HG02623 (cell line): Measurements from ENCODE around the gene OLFM4.
A peak's percentile ranks its signal among the peaks of the same experiment; 100 is the strongest.

ENCODE experiments used
- ATAC-seq: cut with Tn5 transposase; IDR thresholded peaks from one replicate; pipeline ENCODE4 v1.9.1; 2021; ENCODE audit warnings: moderate library complexity; ENCODE audit not compliant: unreplicated experiment

OLFM4 gene, protein sequence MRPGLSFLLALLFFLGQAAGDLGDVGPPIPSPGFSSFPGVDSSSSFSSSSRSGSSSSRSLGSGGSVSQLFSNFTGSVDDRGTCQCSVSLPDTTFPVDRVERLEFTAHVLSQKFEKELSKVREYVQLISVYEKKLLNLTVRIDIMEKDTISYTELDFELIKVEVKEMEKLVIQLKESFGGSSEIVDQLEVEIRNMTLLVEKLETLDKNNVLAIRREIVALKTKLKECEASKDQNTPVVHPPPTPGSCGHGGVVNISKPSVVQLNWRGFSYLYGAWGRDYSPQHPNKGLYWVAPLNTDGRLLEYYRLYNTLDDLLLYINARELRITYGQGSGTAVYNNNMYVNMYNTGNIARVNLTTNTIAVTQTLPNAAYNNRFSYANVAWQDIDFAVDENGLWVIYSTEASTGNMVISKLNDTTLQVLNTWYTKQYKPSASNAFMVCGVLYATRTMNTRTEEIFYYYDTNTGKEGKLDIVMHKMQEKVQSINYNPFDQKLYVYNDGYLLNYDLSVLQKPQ

GRCh38 chr13:53028637-53029203 is at the start of gene OLFM4:
TSS of gene OLFM4 (plus strand) at chr13:53028813. CDS start at chr13:53028837, 24 bp downstream.
- ATAC-seq: no peak

DNA sequence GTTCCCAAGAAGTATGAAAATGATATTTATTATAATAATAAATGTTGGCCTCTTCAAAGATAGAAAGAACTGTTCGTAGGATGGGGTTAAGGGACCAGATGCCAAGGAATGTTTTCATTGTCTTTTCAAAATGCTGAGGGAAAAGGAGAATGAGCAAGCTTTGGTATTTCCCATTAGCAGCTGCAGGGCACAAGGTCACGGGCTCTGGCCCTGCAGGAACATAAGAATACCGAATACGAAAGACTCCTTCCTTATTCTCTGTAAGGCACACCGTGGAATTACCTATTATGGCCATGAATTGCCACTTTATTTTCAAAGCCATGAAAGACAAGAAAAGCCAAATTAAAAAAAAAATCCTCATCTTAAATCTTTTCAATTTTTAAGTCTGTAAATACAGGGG is 49.6 kb upstream of the OLFM4 start:
- ATAC-seq: no peak

DNA sequence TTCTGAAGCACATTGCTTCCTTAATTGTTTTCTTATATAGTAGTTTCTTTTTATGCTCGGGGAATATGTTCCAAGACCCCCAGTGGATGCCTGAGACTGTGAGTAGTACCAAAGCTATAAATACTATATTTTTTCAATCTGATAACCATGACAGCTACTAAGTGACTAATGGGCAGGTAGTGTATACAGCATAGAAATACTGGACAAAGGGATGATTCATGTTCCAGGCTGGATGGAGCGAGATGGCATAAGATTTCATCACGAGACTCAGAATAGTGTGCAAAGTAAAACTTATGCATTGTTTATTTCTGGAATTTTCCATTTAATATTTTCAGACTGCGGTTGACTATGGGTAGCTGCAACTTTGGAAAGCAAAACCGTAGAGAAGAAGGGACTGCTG is 47.9 kb upstream of the OLFM4 start:
- no peak for ATAC-seq

GRCh38 chr13:52983836-52984235 is 44.8 kb upstream of the OLFM4 start:
- ATAC-seq: no peak

DNA sequence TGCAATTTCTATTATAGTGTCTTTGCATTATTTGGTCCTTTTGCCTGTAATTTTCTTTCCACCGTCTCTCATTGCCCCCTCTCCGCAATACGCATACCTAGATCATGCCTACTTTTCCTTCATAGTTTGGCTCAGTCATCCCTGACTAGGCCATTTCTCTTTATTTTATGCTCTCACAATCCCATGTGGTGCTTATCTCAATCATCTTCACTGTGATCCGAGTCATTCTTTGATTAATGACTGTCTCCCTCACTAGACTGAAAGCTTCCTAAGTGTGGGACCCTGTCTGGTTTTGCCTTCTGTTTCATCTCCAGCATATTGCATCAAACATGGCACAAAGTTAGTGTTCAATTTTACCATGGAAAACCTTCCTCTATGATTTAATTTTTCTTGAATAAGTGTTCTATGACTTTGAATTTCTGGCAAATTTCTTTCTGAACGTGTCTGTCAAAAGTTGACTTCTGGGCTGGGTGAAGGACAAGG is 43.7 kb upstream of the OLFM4 start:
- ATAC-seq: no peak

- no peak for ATAC-seq
These were observed 37.1 kb upstream of the OLFM4 start for GRCh38 chr13:52991344-52992020.

DNA sequence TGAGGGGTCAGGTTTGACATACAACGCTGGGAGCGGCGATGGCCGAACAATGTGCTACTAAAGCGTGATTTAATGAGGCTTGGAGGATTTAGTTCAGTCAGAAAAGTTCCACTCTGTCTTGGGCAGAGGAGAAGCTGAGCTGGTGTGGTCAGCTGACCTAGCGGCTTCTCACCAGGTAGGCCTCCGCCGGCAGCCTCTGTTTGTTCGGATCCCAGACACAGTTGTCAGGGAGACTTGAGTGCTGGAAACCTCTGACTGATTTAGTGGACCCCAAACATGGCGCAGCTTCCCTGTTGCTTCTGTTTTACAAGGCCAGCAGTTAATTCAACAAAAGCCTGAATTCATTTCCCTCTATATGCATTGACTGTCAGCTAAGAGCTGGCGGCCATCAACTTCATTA is 36.5 kb upstream of the OLFM4 start:
- no peak for ATAC-seq

DNA sequence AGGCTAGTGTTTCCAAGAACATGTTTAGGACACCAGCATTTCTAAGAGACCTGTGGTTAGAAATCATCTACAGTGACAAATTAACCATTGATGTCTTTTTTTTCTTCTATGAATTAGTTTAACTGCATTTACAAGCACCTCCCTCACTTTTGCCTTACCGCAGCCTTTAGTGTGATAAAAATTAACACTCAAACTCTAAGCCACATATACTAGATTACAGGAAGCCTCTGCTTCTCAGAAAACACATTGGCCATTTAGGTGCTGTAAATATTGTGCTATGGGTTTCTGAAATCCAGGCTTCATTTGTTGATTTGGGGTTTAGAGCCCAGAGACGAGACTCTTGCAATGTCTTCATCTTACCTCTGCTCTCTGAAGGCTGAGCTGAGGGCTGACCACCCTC is 34.6 kb upstream of the OLFM4 start:
- no peak for ATAC-seq

DNA sequence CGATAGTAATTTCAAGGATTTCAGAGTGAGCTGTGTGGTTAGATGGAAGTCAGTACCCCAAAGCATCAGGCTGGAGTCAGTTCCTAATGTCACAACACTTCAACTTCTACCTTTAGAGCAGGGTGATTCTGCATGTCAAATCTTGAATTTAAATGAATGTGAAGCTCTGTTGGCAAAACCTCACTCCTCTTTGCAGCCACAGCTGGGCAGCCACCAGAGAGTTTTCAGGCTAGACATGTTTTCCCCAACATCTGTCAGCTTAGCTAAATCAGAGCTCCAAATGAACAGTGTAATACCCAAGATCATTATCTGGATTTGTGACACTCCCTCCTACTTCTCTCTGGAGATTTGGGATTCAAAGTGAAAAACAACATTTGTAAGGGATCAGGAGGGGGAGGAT is 33.7 kb upstream of the OLFM4 start:
- no peak for ATAC-seq

DNA sequence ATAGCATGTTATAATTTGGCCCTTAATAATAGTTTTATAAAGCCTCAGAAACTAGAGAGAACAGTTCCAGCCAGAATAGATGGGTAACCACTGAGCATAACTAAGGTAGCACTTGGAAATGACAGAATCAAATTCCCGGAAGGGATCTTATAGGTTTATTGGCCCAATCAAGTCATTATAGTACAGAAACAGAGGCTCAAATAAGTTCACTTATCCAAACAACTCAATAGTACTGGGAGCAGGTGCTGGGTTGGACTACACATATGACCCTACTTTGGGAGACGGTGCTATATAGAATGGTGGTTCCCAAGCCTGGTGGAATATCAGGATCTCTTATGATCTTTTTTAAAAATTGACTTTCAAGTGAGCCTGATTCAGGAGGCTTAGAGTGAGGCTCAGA is 32.7 kb upstream of the OLFM4 start:
- ATAC-seq: no peak

DNA sequence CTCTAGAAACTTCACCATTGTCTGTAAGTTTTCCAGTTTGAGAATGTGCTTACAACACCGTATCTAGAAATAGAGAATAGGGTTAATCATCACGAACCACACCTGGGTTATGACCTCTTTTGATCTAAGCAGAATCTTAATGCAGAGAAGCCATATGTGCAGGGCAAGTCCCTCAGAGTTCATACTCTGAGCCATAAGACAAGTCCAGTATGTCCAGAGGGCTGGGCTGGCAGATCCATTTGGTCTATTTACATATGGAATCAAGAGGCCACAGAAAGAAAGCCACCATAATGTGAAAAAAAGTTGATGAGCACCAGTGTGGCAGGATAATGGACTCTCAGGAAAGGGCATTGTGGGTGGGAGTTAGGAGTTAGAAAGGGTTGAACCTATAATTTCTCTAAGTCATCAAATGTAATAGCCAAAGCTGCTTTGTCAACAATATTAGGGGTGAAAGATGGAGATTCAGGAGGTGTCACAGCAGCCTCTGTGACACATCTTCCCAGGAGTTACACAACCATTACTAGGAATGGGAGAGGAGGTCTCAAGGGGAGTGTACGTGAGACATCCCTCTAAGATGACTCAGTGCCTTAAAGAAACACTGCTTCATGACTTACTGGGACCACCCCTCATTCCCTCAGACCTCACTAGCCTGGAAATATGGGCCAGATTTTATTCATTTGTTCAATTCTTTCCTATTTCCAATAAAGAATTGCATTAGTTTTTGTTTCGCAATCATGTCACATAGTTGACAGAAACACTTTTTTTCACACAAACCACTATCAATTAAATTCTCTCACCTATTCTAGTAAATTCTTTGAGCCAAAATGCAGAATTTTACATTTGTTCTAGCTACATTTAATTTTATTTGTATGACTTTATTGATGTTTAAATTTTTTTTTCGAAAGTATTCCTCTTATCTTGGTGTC is 30.4 kb upstream of the OLFM4 start:
- no peak for ATAC-seq

GRCh38 chr13:52999093-52999696 is 29.4 kb upstream of the OLFM4 start:
- ATAC-seq: no peak

DNA sequence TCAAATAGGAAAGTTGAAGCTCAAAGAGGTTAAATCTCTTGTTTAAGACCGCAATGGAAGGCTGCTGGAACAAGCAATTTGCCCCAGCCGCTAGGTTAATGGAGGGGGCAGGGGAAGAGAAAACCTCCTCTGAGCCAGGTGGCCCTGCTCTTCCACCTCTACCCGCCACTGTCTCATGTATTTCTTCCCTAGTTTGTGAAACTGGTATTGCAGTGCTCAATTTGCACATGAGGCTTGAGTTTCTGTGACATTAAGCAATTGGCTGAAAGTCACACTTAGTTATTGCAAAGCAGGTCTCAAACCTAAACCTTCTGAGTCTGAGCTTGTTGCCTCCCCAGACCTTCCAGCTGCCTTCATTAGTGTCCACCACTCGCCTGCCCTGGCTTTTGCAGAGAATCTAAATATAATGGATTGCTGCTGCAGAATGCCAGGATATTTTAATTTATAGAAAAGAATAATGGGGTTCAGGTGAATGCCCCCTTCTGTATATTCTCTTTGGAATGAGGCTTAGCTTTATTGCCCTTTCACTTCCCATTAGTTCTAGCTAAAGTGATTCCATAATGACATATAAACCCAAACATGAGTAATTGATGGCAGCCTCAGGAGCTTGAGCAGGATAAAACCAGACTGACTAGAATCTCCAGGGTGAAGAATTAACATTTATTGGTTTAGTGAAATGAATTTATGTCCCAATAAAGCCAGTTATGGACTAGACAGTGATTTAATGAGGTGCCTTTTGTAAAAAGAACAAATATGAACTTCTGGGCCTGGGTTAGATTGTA is 27.0 kb upstream of the OLFM4 start:
- ATAC-seq: no peak

DNA sequence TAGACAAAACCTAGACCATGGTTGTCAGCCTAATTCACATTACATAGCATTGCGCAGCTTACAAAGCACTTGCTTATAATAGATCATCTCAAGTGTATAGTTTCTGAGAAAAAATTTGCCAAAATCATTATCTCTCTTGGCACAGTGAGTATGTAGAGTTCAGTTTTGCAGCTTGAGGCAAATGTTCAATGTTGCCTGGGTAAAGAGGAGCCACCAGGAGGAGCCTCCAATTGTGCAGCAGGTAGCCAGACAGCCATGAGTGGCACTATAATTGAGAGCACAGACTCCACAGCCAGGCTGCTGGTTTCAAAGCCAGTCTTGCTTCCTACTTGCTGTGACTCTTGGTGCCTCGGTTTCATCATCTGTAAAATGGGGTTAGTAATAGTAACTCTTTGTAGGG is 24.0 kb upstream of the OLFM4 start:
- ATAC-seq: no peak

DNA sequence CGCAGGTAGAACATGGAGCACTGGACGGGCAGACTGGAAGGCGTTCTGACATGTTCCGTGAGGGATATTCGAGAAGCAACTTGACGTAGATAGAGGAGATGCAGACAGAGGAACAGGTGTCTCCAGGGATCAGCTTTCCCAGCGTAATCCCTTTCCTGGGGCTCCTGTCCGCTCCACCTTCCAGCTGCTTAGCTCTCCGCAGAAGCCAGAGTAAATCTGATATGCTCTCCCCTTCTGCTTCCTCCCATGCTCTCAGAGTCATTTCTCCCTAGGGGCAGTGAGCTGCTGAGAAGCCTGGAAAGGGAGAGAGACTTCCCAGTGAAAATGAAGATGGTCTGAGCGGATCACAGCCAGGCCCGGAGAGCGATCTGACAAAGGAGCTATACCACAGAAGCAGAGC is 23.0 kb upstream of the OLFM4 start:
- ATAC-seq: no peak

- ATAC-seq: no peak
These were observed 20.7 kb upstream of the OLFM4 start for GRCh38 chr13:53007872-53008271.

GRCh38 chr13:53010374-53011105 is 18.1 kb upstream of the OLFM4 start:
- no peak for ATAC-seq

DNA sequence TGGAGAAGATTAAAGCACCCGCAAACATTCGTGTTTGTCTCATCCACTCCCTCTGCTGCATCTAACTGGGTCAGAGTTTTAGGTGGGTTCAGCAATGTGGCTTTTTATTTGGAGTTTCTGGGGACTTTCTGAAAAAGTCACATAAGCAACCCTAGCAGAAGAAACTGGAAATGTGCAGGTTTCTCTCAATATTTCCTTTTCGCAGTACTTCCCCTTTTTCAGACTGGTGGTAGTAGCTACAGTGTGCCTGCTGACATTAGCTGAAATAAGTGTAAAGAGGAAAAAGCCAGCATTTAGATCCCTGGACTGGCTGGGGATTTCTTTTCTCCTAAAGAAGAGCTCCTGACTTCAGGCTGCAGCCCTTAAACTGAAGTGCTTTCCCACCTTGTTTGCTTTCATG is 15.9 kb upstream of the OLFM4 start:
- ATAC-seq: peak; percentile 69

DNA sequence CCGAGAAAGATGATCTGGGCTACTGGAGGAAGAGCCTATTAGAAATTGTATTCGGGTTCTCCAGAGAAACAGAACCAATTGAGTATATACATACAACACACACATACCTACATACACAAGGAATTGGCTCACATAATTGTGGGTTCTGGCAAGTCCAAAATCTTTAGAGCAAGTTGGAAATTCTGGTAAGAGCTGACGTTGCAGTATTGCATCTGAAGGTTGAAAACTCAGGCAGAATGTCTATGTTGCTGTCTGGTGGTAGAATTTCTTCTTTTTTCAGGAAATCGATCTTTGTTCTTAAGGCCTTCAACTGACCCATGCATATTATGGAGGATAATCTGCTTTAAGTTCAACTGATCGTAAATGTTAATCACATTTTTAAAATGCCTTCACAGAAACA is 15.5 kb upstream of the OLFM4 start:
- no peak for ATAC-seq
